Inflammatory macrophage treated with lipopolysaccharide for 4 hours (primary cell): ENCODE data around the gene MYO10.

Source experiments
- DNase-seq: peaks from one replicate; pipeline ENCODE4 v3.0.0-alpha.2; 2020

The MYO10 gene

DNA sequence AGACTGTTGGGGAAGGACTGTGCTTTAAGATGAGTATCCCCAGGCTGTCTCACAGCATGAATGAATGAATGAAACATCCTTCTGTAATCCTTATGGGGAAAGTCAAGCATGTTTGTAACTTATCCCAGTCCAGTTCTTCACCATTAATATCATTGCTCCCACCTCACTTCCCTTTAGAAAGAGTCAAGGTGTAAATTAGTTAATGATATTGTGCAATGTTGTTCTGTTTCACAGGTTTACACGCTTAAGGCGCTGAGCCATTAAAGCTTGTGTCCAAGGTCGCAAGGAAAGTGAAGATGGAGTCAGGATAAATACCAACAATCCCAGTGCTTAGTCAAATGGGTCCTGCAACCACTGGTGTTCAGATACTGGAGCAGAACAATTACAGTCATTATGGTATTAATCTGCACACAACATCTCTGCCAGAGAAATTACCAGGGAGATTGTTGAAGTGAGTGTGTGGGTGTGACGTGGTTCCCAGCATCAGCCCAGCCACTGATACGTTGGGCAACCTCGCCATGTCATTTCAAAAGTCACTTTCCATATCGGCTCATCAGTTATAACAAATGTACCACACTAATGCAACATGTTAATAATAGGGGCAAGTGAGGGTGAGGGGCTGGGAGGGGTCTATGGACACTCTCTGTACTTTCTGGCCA is 1.5 kb upstream of the MYO10 start:
- peak; percentile 79 for DNase-seq

GRCh38 chr5:16936989-16937438 is 926 bp upstream of the MYO10 start:
- DNase-seq, result no peak

GRCh38 chr5:16935231-16936149 is 598 bp downstream of the MYO10 start:
- DNase-seq, result no peak

DNA sequence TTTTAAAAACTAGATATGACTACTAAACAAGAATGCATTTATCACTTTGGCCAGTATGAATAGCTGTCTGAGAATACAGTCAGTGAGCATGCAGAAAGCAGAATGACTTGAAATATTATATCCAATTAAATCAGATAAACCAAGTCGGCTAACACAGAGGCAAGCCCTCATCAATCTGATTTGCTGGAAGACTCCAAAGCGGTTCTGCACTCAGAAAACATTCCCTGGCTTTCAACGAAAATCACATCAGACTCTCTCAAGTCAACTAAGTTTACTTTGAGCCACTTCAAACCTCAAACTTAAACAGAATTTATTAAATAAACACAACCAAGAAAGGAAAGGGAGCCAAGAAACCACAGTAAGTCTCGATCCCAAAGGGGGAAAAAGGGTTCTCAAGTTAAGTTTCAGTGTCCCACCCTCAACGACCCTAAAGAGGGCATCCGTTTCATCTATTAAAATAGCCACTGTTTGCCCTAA is 1.4 kb downstream of the MYO10 start:
- DNase-seq, result no peak

DNA sequence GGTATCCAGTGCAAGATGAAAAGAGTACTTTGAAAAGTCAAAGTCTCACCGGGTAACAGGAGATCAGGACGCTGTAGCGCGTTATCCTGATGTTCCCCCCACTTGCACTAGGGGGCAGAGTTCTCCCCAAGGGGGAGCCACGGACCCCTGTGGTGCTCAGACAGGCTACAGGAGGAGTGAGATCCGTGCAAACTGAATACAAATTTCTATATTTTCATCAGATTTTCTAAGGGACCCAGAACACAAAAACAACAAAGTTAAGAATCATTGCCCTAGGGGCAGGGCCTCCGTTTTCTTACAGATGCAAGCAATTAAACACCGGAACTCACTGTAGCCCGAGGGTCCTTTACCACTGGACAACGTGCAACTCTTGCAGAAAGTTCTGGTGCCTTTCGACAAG is 2.0 kb downstream of the MYO10 start:
- peak; percentile 57 for DNase-seq

DNA sequence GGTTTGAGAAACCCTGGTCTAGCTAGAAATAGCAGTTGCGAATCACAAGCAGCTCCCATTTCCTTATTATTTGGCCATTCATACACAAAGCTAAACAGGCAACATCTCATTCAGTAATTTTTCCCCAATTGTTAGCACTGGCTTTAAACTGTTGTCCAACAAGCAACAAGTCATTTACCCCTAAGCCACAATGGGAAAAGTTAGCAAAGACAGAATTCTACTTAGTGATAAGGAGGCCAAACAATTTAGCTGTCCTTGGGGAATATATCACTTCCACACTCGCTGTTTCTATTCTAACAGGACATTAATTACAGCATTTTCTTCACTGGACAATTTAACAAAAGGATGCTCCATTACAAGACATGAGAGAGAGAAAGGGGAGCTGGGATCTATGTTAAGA is 2.8 kb downstream of the MYO10 start:
- no peak for DNase-seq

DNA sequence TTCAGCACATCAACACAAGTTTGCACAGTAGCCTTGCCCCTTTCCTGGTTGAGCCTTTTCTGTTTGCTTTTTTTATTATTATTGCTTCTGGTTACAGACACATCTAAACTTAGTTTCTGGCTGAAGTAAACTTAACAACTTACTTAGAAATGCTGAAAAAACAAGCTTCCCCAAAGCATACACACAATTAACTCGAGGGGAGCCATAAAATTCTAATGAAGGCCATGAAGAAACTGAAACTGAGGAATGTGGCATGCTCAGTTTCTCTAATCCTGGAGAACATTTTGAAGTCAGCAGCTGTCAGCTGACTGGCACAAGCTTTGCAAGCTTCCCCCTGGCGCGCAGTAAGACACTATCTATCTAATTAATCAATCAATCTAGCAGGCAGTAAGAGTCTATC is 3.7 kb downstream of the MYO10 start:
- DNase-seq, result peak; percentile 22

GRCh38 chr5:16931334-16932110 is 4.6 kb downstream of the MYO10 start:
- no peak for DNase-seq

GRCh38 chr5:16930496-16930895 is 5.6 kb downstream of the MYO10 start:
- no peak for DNase-seq

- DNase-seq, result no peak
Measured at GRCh38 chr5:16929831-16930230, 6.3 kb downstream of the MYO10 start.

DNA sequence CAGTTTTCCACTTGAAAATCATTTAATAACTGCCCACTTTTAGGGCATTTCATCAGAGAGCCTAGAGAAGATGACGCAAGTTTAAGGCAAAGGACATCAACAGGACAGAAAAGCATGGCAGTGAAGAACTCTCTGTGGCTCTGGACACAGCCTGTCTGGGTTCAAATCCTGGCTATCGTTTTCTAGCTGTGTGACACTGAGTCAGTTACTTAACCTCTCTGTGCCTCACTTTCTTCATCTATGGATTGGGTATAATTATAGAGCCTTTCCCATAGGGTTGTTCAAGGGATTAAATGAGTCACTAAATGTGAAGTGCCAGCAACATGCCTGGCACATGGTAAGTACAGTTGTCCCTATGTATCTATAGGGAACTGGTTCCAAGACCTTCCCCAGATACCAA is 6.7 kb downstream of the MYO10 start:
- no peak for DNase-seq

GRCh38 chr5:16927613-16928012 is 8.5 kb downstream of the MYO10 start:
- no peak for DNase-seq

GRCh38 chr5:16926417-16926816 is 9.7 kb downstream of the MYO10 start:
- peak; percentile 9 for DNase-seq

- DNase-seq, result no peak
Measured at GRCh38 chr5:16924206-16924605, 11.9 kb downstream of the MYO10 start.

DNA sequence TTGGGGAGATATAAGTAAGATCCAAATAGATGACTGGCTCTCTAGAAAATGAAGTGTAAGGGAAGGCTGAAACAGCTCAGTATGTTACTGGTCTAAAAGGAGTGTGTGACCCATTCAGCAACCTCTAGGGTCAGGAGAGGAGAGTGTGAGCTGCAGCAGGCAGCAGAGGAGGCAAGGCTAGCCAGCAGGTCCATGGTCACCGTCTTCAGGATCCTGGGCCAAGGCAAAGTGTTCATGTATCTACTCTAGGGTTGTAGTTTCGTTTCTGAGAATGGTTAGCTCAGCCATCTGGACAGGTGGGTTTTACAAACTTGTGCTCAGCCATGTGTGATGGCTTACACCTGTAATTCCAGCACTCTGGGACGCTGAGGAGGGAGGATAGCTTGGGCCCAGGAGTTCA is 13.7 kb downstream of the MYO10 start:
- no peak for DNase-seq

DNA sequence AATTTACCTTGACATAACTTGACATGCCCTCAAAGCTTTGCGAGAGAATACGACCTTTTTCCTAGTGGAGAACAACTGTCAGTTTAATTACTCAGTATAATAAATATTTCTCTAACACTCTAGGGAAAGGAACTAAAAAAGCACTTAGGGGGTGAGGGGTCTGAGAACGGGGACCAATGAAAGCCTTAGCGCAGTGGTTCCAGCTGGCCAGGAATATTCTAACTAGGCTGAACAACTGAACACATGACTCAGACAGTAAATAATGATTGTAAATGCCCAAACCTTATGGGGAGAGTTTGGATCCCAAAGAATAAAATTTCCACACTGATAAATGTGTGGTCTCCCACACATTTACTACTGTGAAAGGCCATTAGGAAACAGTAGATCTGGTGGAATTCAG is 14.9 kb downstream of the MYO10 start:
- no peak for DNase-seq

GRCh38 chr5:16920109-16920816 is 15.8 kb downstream of the MYO10 start:
- DNase-seq, result no peak

GRCh38 chr5:16918891-16919671 is 17.0 kb downstream of the MYO10 start:
- DNase-seq, result no peak

GRCh38 chr5:16918156-16918555 is 17.9 kb downstream of the MYO10 start:
- no peak for DNase-seq

DNA sequence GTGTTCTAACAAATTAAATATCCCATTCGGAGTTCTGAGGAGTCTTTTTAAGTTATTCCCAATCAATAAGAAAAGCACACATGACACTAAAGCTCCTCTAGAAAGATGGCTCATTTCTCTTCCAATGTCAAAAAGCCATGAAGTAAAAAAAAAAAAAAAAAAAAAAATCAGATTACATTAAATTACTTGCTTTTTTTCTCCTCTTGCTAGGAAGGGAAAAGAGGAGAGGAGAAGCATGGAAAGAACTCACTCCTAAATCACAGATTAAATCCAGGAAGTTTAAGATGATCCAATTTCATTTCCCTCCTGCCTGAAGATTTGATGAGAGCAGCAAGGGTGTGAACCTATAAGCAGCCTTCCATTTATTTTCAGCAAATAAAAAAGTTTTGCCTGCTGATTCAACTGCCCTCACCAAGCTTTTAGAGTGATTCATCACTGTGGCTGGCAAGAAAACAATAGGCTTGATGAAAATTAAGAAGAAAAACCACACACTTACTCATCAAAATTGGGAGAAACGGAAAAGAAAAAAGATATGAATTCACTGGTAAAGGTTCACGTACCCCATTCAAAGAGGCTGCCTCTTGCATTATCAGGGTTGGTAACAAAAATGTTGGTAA is 19.7 kb downstream of the MYO10 start:
- no peak for DNase-seq

DNA sequence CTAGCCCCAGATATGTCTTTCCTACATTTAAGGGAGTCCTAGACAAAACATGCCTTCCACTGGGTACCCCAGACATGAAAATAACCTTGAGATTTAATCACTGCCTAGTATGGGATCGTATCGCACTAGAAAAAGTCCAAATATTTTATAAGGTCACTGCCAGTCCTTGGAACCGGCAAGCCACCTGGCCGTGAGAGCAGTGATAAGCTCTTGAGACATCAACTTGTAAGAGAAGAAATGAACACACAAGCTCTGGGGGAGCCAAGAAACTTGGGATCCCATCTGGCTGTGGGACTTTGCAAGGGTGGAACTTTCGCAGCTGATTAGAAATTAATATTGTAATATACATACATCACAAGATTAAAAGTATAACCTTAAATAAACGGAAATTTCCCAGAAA is 21.5 kb downstream of the MYO10 start:
- DNase-seq, result no peak

DNA sequence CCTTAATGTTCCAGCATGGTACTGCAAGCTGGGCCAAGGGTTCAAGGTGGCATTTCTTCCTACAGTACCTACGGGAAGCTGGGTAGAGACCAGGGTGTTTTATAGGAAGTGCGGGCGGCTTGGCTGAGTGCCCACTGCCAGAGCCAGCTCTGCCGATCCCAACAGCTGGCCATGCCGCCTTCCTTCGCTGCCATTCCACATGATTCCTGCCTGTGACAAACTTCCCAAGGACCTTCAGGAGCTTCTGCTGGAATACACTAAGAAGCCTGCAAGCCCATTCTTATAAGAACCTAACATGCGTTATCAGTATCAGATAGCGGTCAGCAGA is 22.0 kb downstream of the MYO10 start:
- DNase-seq, result no peak
